ENCODE results near the gene UBE2F. TPM values are rescaled to one million over a fixed set of nuclear protein-coding genes. Genes with fewer than 3 reads are reported as not detected.

Gene UBE2F
- total and polyA plus RNA-seq, 12 donors: 26.8 to 101 (median 54.5) TPM

DNA sequence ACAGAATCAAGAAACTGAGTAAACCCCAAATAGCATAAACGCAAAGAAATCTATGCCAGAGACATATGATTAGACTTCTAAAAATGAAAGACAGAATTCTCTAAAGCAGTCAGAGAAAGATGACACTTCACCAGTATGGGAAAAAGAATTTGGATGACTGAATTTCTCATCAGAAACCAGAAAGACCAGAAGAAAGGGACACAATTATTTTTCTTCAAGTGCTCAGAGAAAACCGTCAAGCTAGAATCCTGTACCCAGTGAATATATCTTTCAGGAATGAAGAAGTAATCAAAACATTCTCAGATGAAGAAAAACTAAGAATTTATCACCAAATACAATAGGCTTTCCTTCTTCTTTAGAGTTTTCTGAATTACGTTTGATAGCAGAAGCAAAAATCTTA is 119.1 kb downstream of the UBE2F start:
- Histone ChIP-seq H3K27ac (no peak overlapping the region), H3K36me3 (replicated peaks in 1 of 2) (peaks cover 0 to 12% of the 10 kb centered on the region in 2 donors), H3K9me3 (replicated peaks in 1 of 3) (no peaks in the 10 kb centered on the region), H3K4me1 (replicated peaks in 1 of 2) (no peaks in the 10 kb centered on the region), H3K27me3 (no peaks in the 10 kb centered on the region), H3K4me3 (no peak overlapping the region)
- TF ChIP-seq POLR2A (IDR thresholded peaks at IDR 0.05): no peak
- TF ChIP-seq, protein P1, sequence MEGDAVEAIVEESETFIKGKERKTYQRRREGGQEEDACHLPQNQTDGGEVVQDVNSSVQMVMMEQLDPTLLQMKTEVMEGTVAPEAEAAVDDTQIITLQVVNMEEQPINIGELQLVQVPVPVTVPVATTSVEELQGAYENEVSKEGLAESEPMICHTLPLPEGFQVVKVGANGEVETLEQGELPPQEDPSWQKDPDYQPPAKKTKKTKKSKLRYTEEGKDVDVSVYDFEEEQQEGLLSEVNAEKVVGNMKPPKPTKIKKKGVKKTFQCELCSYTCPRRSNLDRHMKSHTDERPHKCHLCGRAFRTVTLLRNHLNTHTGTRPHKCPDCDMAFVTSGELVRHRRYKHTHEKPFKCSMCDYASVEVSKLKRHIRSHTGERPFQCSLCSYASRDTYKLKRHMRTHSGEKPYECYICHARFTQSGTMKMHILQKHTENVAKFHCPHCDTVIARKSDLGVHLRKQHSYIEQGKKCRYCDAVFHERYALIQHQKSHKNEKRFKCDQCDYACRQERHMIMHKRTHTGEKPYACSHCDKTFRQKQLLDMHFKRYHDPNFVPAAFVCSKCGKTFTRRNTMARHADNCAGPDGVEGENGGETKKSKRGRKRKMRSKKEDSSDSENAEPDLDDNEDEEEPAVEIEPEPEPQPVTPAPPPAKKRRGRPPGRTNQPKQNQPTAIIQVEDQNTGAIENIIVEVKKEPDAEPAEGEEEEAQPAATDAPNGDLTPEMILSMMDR (IDR thresholded peaks at IDR 0.05): no peak
- no peak for DNase-seq
- WGBS, 4 donors: 96 to 100% (median 98%) methylated on average over 3 of the region's 3 CpGs
- intact Hi-C loops (cut with DNase I): no loop called here

DNA sequence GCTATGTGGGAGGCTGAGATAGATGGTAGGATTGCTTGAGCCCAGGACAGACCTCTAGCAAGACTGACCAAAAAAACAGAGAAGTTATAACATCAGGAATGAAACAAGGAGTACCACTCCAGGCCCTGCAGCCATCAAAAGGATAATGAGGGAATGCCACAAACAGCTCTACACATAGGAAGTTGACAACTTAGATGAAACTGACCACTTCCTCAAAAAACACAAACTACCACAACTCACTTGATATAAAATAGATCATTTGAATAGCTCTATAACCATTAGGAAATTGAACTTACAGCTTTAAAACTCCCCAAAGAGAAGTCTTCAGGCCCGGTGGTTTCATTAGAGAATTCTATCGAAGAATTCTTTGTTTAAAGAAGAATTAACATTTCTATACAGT is 120.4 kb downstream of the UBE2F start:
- 81 to 86% (median 83%) methylated on average over 2 of the region's 2 CpGs for WGBS, 4 donors
- H3K27me3 ChIP-seq: no peaks in the 10 kb centered on the region
- no peaks in the 10 kb centered on the region for H3K4me1 ChIP-seq (replicated peaks in 1 of 2)
- intact Hi-C loops (cut with DNase I): no loop called here
- H3K36me3 ChIP-seq (replicated peaks in 1 of 2): peaks cover 0 to 12% of the 10 kb centered on the region in 2 donors
- no peak overlapping the region for H3K27ac ChIP-seq
- peak in 1 of 7 donors; percentile 11 for DNase-seq
- no peaks in the 10 kb centered on the region for H3K9me3 ChIP-seq (replicated peaks in 1 of 3)
- H3K4me3 ChIP-seq: no peak overlapping the region
- TF ChIP-seq, protein P1 (IDR thresholded peaks at IDR 0.05): no peak
- TF ChIP-seq POLR2A (IDR thresholded peaks at IDR 0.05): no peak

DNA sequence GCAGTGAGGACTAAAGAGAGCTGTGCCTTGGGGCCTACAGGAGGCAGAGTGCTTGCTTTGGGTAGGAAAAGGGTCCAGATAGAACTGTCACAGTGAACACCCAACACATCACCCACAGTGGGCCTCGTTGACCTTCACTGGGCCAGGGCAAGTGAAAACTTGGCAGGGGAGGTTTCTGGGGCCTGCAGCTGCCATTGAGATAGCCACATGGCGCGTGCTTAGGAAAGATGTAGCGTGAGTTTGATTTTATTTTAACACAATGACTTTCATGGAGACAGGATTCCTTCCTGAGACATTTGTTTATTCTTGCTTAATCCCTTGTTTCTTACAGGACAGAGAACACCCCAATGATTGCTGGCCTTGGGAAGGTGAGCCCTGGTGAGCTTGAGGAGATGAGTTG is 124.1 kb downstream of the UBE2F start:
- H3K27ac ChIP-seq: no peak overlapping the region
- peak in 1 of 7 donors; percentile 9 for DNase-seq
- TF ChIP-seq POLR2A (IDR thresholded peaks at IDR 0.05): no peak
- TF ChIP-seq, protein P1 (IDR thresholded peaks at IDR 0.05): no peak

DNA sequence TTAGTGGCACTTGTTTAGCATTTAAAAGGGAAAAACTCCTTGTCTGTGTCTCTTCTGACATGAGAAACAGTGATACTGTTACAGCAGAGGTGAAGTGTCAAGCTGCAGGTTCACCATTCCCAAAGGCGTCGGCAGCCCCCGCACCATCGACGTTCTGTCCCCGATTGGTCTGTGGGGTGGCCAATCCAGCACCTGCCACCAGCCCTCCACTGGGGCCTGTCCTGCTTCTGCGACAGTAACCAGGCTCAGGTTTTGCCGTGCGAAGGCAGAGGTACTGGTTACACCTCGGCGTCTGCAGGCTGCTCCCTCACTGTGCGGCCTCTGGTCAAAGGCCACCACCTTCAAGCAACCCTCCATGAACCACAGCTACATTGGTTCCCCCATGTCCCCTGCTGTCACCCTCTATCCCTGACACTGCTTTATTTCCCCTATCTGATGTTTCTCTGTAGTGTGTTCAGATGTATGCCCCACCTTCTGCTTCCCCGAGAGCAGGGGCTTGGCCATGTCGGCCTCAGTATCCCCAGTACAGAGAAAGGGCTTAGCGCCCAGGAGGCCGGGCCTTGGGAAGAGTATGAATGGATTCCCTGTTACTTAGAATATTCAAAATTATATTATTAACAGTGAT is 124.7 kb downstream of the UBE2F start:
- WGBS, 4 donors: 93 to 97% (median 95%) methylated on average over 8 to 16 of the region's 16 CpGs
- Histone ChIP-seq H3K36me3 (replicated peaks in 1 of 2) (no peaks in the 10 kb centered on the region), H3K27me3 (no peaks in the 10 kb centered on the region), H3K4me1 (replicated peaks in 1 of 2) (no peaks in the 10 kb centered on the region), H3K9me3 (replicated peaks in 1 of 3) (no peaks in the 10 kb centered on the region), H3K27ac (no peak overlapping the region), H3K4me3 (no peak overlapping the region)
- TF ChIP-seq, protein P1 (IDR thresholded peaks at IDR 0.05): no peak
- no peak for TF ChIP-seq POLR2A (IDR thresholded peaks at IDR 0.05)
- intact Hi-C loops (cut with DNase I): no loop called here
- DNase-seq: peak in 1 of 7 donors; percentile 24

More for the DNA sequence above, 124.1 kb downstream of the UBE2F start:
- no peak overlapping the region for H3K4me3 ChIP-seq
- H3K9me3 ChIP-seq (replicated peaks in 1 of 3): no peaks in the 10 kb centered on the region
- H3K36me3 ChIP-seq (replicated peaks in 1 of 2): no peaks in the 10 kb centered on the region
- H3K27me3 ChIP-seq: no peaks in the 10 kb centered on the region
- intact Hi-C loops (cut with DNase I): no loop called here
- no peaks in the 10 kb centered on the region for H3K4me1 ChIP-seq (replicated peaks in 1 of 2)
- 84 to 99% (median 93%) methylated on average over 4 of the region's 4 CpGs for WGBS, 4 donors

Small RNAs within 50 kb of the gene (small RNA-seq; reads per million reads assigned to genes)
- gene RNU6-1333P: 0 reads per million in 2 donors

Other genes with a start within 250 kb of the UBE2F start
- gene RBM44, start 168.2 kb upstream of the UBE2F start, total RNA-seq: under 1 TPM in 8 of 9 donors, not detected in 1; 0.15 to 0.72 (median 0.44) TPM
- under 1 TPM; 0.16 to 0.30 (median 0.22) TPM for gene RBM44, start 168.2 kb upstream of the UBE2F start, polyA plus RNA-seq
- gene RAMP1, start 107.4 kb upstream of the UBE2F start, total RNA-seq: 10 to 100 TPM in 4 of 9 donors, 1 to 10 TPM in 5; 2.4 to 49.1 (median 9.1) TPM
- 10 to 100 TPM in 2 of 3 donors, 1 to 10 TPM in 1; 7.6 to 72.6 (median 40.4) TPM for gene RAMP1, start 107.4 kb upstream of the UBE2F start, polyA plus RNA-seq
- gene SCLY, start 94.0 kb downstream of the UBE2F start, total RNA-seq: 10 to 100 TPM in 3 of 9 donors, 1 to 10 TPM in 6; 2.4 to 11.0 (median 7.8) TPM
- 1 to 10 TPM; 5.8 to 9.8 (median 8.6) TPM for gene SCLY, start 94.0 kb downstream of the UBE2F start, polyA plus RNA-seq
- gene ESPNL, start 133.3 kb downstream of the UBE2F start, total RNA-seq: 1 to 10 TPM in 3 of 9 donors, under 1 TPM in 2, not detected in 4; 0.69 to 5.9 (median 1.4) TPM
- 1 to 10 TPM in 1 of 3 donors, under 1 TPM in 1, not detected in 1; 0.03 to 1.2 TPM for gene ESPNL, start 133.3 kb downstream of the UBE2F start, polyA plus RNA-seq
- 1 to 10 TPM in 1 of 9 donors, under 1 TPM in 5, not detected in 3; 0.10 to 4.3 (median 0.15) TPM for gene KLHL30, start 171.7 kb downstream of the UBE2F start, total RNA-seq
- under 1 TPM in 2 of 3 donors, not detected in 1; 0.13 to 0.24 TPM for gene KLHL30, start 171.7 kb downstream of the UBE2F start, polyA plus RNA-seq
- gene ERFE, start 192.0 kb downstream of the UBE2F start, total RNA-seq: under 1 TPM in 2 of 9 donors, not detected in 7; 0.11 to 0.36 TPM
- gene ERFE, start 192.0 kb downstream of the UBE2F start, polyA plus RNA-seq: under 1 TPM in 1 of 3 donors, not detected in 2; 0.10 TPM
- gene ILKAP, start 236.7 kb downstream of the UBE2F start, total RNA-seq: 10 to 100 TPM; 12.3 to 37.3 (median 24.5) TPM
- gene ILKAP, start 236.7 kb downstream of the UBE2F start, polyA plus RNA-seq: 100 to 1,000 TPM in 2 of 3 donors, 10 to 100 TPM in 1; 17.8 to 131 (median 110) TPM

Measured in adrenal gland (tissue), 12 donors.